HepG2 (cell line): Measurements from ENCODE around the gene SEMA3E.

Experiments used
- CTCF ChIP-seq: sonication (generic); formaldehyde crosslinking; IDR thresholded peaks from 2 replicates; pipeline ENCODE4 v1.5.0; 2020; ENCODE audit warnings: mild to moderate bottlenecking, missing genetic modification reagents, moderate library complexity
- ELK4 ChIP-seq: sonication (generic); formaldehyde crosslinking; IDR thresholded peaks from 2 replicates; pipeline ENCODE4 v1.9.0; 2021; ENCODE audit warnings: missing genetic modification reagents, borderline replicate concordance
- NKX3-1 ChIP-seq: sonication (generic); formaldehyde crosslinking; IDR thresholded peaks from 2 replicates; pipeline ENCODE4 v1.5.0; 2020; ENCODE audit warnings: missing genetic modification reagents
- POLR2A ChIP-seq, 2 experiments: IDR thresholded peaks; 2 replicates each; pipeline ENCODE4 v1.6.1; 2011; ENCODE audit warnings: low read depth in 2 of 2, low read length in 2 of 2, mild to moderate bottlenecking in 1 of 2, moderate library complexity in 1 of 2; ENCODE audit not compliant: insufficient read depth in 1 of 2
- TAF1 ChIP-seq: sonication (generic); formaldehyde crosslinking; IDR thresholded peaks from 2 replicates; pipeline ENCODE4 v1.4.0; 2020; ENCODE audit warnings: missing genetic modification reagents
- ZBTB1 ChIP-seq: sonication (generic); formaldehyde crosslinking; IDR thresholded peaks from 2 replicates; pipeline ENCODE4 v1.4.0; 2020; ENCODE audit warnings: missing genetic modification reagents, borderline replicate concordance

- TF ChIP-seq ELK4 (CRISPR knock-in tag) (no peak), TAF1 (CRISPR knock-in tag) (no peak), ZBTB1 (CRISPR knock-in tag) (no peak), NKX3-1 (no peak), CTCF (CRISPR knock-in tag) (no peak), POLR2A (IDR thresholded peaks at IDR 0.05; ENCODE audit: insufficient read depth in 1 of 2, low read depth in 2 of 2, low read length in 2 of 2) (no peak)
These were observed 222.6 kb downstream of the SEMA3E start for GRCh38 chr7:83426325-83426724.
